Chondrocyte (in vitro differentiated cells): ENCODE results near the gene GLS. TPM values are rescaled to one million over a fixed set of nuclear protein-coding genes. Genes with fewer than 3 reads are reported as not detected.

ENCODE experiments used
- DNase-seq: peaks from one replicate; pipeline ENCODE4 v3.0.0; 2021; ENCODE audit warnings: mixed read lengths, low spot score
- H3K27ac Mint-ChIP-seq: one replicate; pipeline ENCODE4 v1.8.0; 2021; ENCODE audit warnings: mild to moderate bottlenecking, moderate library complexity, mixed read lengths; ENCODE audit not compliant: unreplicated experiment
- H3K27me3 Mint-ChIP-seq: 2 replicates; pipeline ENCODE4 v1.8.0; 2021; ENCODE audit warnings: low read depth, mixed read lengths
- H3K36me3 Mint-ChIP-seq: 2 replicates; pipeline ENCODE4 v1.8.0; 2021; ENCODE audit warnings: low read depth, mixed read lengths
- H3K4me1 Mint-ChIP-seq: 2 replicates; pipeline ENCODE4 v1.8.0; 2021; ENCODE audit warnings: low read depth, mild to moderate bottlenecking, mixed read lengths
- H3K4me3 Mint-ChIP-seq: one replicate; pipeline ENCODE4 v1.8.0; 2021; ENCODE audit warnings: mild to moderate bottlenecking, moderate library complexity, mixed read lengths; ENCODE audit not compliant: unreplicated experiment
- H3K9me3 Mint-ChIP-seq: 2 replicates; pipeline ENCODE4 v1.8.0; 2021; ENCODE audit warnings: low read depth, mixed read lengths
- CTCF ChIP-seq: fragments of 200-600 bp; sonication (generic); IDR thresholded peaks from 2 replicates; pipeline ENCODE4 v1.5.0; 2021; ENCODE audit warnings: antibody characterized with exemption, mild to moderate bottlenecking, moderate library complexity
- total RNA-seq: library from RNA; stranded (reverse); gene quantifications from 3 replicates; pipeline ENCODE4 v1.2.1, GENCODE V29; 2021

GLS gene
- total RNA-seq, 1 donor from 2014 or later = 234 TPM

- H3K36me3 Mint-ChIP-seq = peaks cover 16% of the 10 kb centered on the region
- H3K27ac Mint-ChIP-seq = peak overlapping the region; percentile 14
- no peak for TF ChIP-seq CTCF
- no peak overlapping the region for H3K4me3 Mint-ChIP-seq
- DNase-seq = no peak
- H3K27me3 Mint-ChIP-seq = no peaks in the 10 kb centered on the region
- H3K4me1 Mint-ChIP-seq = peaks cover 43% of the 10 kb centered on the region
- H3K9me3 Mint-ChIP-seq = no peaks in the 10 kb centered on the region
Measured at GRCh38 chr2:190896477-190896876, 15.9 kb downstream of the GLS start.

- H3K27ac Mint-ChIP-seq = peak overlapping the region; percentile 73
- no peak overlapping the region for H3K4me3 Mint-ChIP-seq
- H3K36me3 Mint-ChIP-seq = peaks cover 32% of the 10 kb centered on the region
- TF ChIP-seq CTCF = no peak
- DNase-seq = no peak
- no peaks in the 10 kb centered on the region for H3K27me3 Mint-ChIP-seq
- H3K4me1 Mint-ChIP-seq = peaks cover 57% of the 10 kb centered on the region
- no peaks in the 10 kb centered on the region for H3K9me3 Mint-ChIP-seq
Measured at GRCh38 chr2:190903693-190904450, 23.3 kb downstream of the GLS start.

GRCh38 chr2:190904640-190905261, 24.1 kb downstream of the GLS start:
- Mint-ChIP-seq H3K36me3 (peaks cover 34% of the 10 kb centered on the region), H3K9me3 (no peaks in the 10 kb centered on the region), H3K27ac (peak overlapping the region; percentile 73), H3K4me3 (no peak overlapping the region), H3K4me1 (peaks cover 60% of the 10 kb centered on the region), H3K27me3 (no peaks in the 10 kb centered on the region)
- no peak for TF ChIP-seq CTCF
- no peak for DNase-seq

GRCh38 chr2:190908532-190908931, 27.9 kb downstream of the GLS start:
- H3K9me3 Mint-ChIP-seq = no peaks in the 10 kb centered on the region
- H3K36me3 Mint-ChIP-seq = peaks cover 24% of the 10 kb centered on the region
- no peak for TF ChIP-seq CTCF
- H3K4me3 Mint-ChIP-seq = no peak overlapping the region
- peak overlapping the region; percentile 68 for H3K27ac Mint-ChIP-seq
- peaks cover 82% of the 10 kb centered on the region for H3K4me1 Mint-ChIP-seq
- H3K27me3 Mint-ChIP-seq = no peaks in the 10 kb centered on the region
- DNase-seq = no peak

- Mint-ChIP-seq H3K9me3 (no peaks in the 10 kb centered on the region), H3K27ac (peak overlapping the region; percentile 32), H3K4me1 (peaks cover 74% of the 10 kb centered on the region), H3K4me3 (no peak overlapping the region), H3K36me3 (peaks cover 24% of the 10 kb centered on the region), H3K27me3 (no peaks in the 10 kb centered on the region)
- TF ChIP-seq CTCF = no peak
- DNase-seq = no peak
Measured at GRCh38 chr2:190909680-190910079, 29.1 kb downstream of the GLS start.
